Measurements from ENCODE around the gene PCID2.

Gene PCID2

GRCh38 chr13:113229791-113230190 is 21.3 kb upstream of the PCID2 start:
- Histone ChIP-seq H3K9ac (ENCODE audit: low read length) (no peak overlapping the region), H4K91ac (ENCODE audit: low read depth, low read length) (no peak overlapping the region), H3K4me2 (ENCODE audit: low read length) (no peak overlapping the region), H4K12ac (ENCODE audit: low read depth, low read length) (no peak overlapping the region), H3K18ac (ENCODE audit: low read length) (no peak overlapping the region), H2BK12ac (ENCODE audit: low read length) (no peak overlapping the region), H3K27ac (ENCODE audit: low read depth, low read length) (no peak overlapping the region), H2AFZ (ENCODE audit: insufficient read depth, low read length, poor library complexity) (no peak overlapping the region), H2AK5ac (ENCODE audit: low read length) (no peak overlapping the region), H3K4ac (ENCODE audit: low read depth, low read length) (no peak overlapping the region), H3K9me3 (ENCODE audit: insufficient read depth, low read depth, low read length) (no peaks in the 10 kb centered on the region), H3K27me3 (ENCODE audit: insufficient read depth, low read length) (no peaks in the 10 kb centered on the region), H3K23ac (ENCODE audit: low read length) (no peak overlapping the region), H3K4me1 (ENCODE audit: control insufficient read depth in 1 of 2, insufficient read depth in 2 of 2, low read length in 2 of 2) (no peaks in the 10 kb centered on the region), H3K14ac (ENCODE audit: low read length) (no peak overlapping the region), H2BK5ac (ENCODE audit: low read depth, low read length, poor library complexity) (no peak overlapping the region), H3K79me1 (ENCODE audit: low read length) (no peaks in the 10 kb centered on the region), H3K4me3 (ENCODE audit: low read depth, low read length) (no peak overlapping the region), H4K8ac (ENCODE audit: low read depth, low read length) (no peak overlapping the region), H2BK120ac (ENCODE audit: insufficient read depth, low read length, poor library complexity) (no peak overlapping the region), H3K36me3 (ENCODE audit: control insufficient read depth in 1 of 2, insufficient read depth in 2 of 2, low read length in 2 of 2) (peaks cover 41 to 54% of the 10 kb centered on the region in 2 experiments), H3K79me2 (ENCODE audit: control insufficient read depth, insufficient read depth, low read length, poor library complexity) (no peaks in the 10 kb centered on the region)
- DNase-seq, result no peak
- no CpG with 5 or more reads among the region's 20 CpGs for WGBS (ENCODE audit: extremely low coverage, insufficient coverage, insufficient read length)

- Histone ChIP-seq H2BK12ac (ENCODE audit: low read length) (no peak overlapping the region), H3K18ac (ENCODE audit: low read length) (no peak overlapping the region), H3K9me3 (ENCODE audit: insufficient read depth, low read depth, low read length) (no peaks in the 10 kb centered on the region), H2BK5ac (ENCODE audit: low read depth, low read length, poor library complexity) (no peak overlapping the region), H2BK120ac (ENCODE audit: insufficient read depth, low read length, poor library complexity) (no peak overlapping the region), H4K91ac (ENCODE audit: low read depth, low read length) (no peak overlapping the region), H3K4me2 (ENCODE audit: low read length) (no peak overlapping the region), H3K4me3 (ENCODE audit: low read depth, low read length) (no peak overlapping the region), H4K8ac (ENCODE audit: low read depth, low read length) (no peak overlapping the region), H3K79me1 (ENCODE audit: low read length) (no peaks in the 10 kb centered on the region), H3K4me1 (ENCODE audit: control insufficient read depth in 1 of 2, insufficient read depth in 2 of 2, low read length in 2 of 2) (no peaks in the 10 kb centered on the region), H2AK5ac (ENCODE audit: low read length) (no peak overlapping the region), H3K14ac (ENCODE audit: low read length) (no peak overlapping the region), H3K9ac (ENCODE audit: low read length) (no peak overlapping the region), H3K27me3 (ENCODE audit: insufficient read depth, low read length) (no peaks in the 10 kb centered on the region), H4K12ac (ENCODE audit: low read depth, low read length) (no peak overlapping the region), H3K27ac (ENCODE audit: low read depth, low read length) (no peak overlapping the region), H3K23ac (ENCODE audit: low read length) (no peak overlapping the region), H3K36me3 (ENCODE audit: control insufficient read depth in 1 of 2, insufficient read depth in 2 of 2, low read length in 2 of 2) (peaks cover 42 to 55% of the 10 kb centered on the region in 2 experiments), H3K79me2 (ENCODE audit: control insufficient read depth, insufficient read depth, low read length, poor library complexity) (no peaks in the 10 kb centered on the region), H3K4ac (ENCODE audit: low read depth, low read length) (no peak overlapping the region), H2AFZ (ENCODE audit: insufficient read depth, low read length, poor library complexity) (no peak overlapping the region)
- WGBS (ENCODE audit: extremely low coverage, insufficient coverage, insufficient read length), result no CpG with 5 or more reads among the region's 5 CpGs
- DNase-seq, result no peak
Observed at GRCh38 chr13:113229161-113229560, 20.7 kb upstream of the PCID2 start.

- WGBS (ENCODE audit: extremely low coverage, insufficient coverage, insufficient read length), result no CpG with 5 or more reads among the region's 7 CpGs
- Histone ChIP-seq H3K79me2 (ENCODE audit: control insufficient read depth, insufficient read depth, low read length, poor library complexity) (no peaks in the 10 kb centered on the region), H3K18ac (ENCODE audit: low read length) (no peak overlapping the region), H2BK12ac (ENCODE audit: low read length) (no peak overlapping the region), H3K4me2 (ENCODE audit: low read length) (no peak overlapping the region), H2BK5ac (ENCODE audit: low read depth, low read length, poor library complexity) (no peak overlapping the region), H3K36me3 (ENCODE audit: control insufficient read depth in 1 of 2, insufficient read depth in 2 of 2, low read length in 2 of 2) (peaks cover 47 to 59% of the 10 kb centered on the region in 2 experiments), H3K9ac (ENCODE audit: low read length) (no peak overlapping the region), H3K14ac (ENCODE audit: low read length) (no peak overlapping the region), H2AFZ (ENCODE audit: insufficient read depth, low read length, poor library complexity) (no peak overlapping the region), H3K4me3 (ENCODE audit: low read depth, low read length) (no peak overlapping the region), H3K27me3 (ENCODE audit: insufficient read depth, low read length) (no peaks in the 10 kb centered on the region), H3K4ac (ENCODE audit: low read depth, low read length) (no peak overlapping the region), H2BK120ac (ENCODE audit: insufficient read depth, low read length, poor library complexity) (no peak overlapping the region), H4K12ac (ENCODE audit: low read depth, low read length) (no peak overlapping the region), H3K79me1 (ENCODE audit: low read length) (no peaks in the 10 kb centered on the region), H3K4me1 (ENCODE audit: control insufficient read depth in 1 of 2, insufficient read depth in 2 of 2, low read length in 2 of 2) (no peaks in the 10 kb centered on the region), H4K8ac (ENCODE audit: low read depth, low read length) (no peak overlapping the region), H3K9me3 (ENCODE audit: insufficient read depth, low read depth, low read length) (no peaks in the 10 kb centered on the region), H3K23ac (ENCODE audit: low read length) (no peak overlapping the region), H2AK5ac (ENCODE audit: low read length) (no peak overlapping the region), H3K27ac (ENCODE audit: low read depth, low read length) (no peak overlapping the region), H4K91ac (ENCODE audit: low read depth, low read length) (no peak overlapping the region)
- no peak for DNase-seq
Observed at GRCh38 chr13:113226873-113227450, 18.5 kb upstream of the PCID2 start.

DNA sequence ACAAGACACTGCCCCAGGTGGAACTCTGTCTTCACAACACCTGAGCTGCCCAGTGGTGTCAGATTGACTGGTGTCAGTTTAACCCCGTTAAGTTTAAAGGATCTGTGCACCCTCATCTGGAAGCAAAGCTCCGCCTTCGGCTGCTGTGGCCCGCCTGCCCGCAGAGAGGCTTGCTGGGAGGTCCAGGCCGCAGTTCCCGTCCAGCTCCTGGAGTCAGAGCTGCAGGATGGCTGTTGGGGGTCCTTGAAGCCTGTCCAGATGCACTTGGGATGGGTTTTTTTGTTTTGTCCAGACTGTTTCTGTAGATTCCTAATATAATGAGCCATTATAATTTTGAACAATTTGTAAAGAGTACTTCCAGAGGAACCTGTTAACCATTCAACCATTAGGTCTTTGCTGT is 17.0 kb upstream of the PCID2 start:
- Histone ChIP-seq H3K36me3 (ENCODE audit: control insufficient read depth in 1 of 2, insufficient read depth in 2 of 2, low read length in 2 of 2) (peaks cover 50 to 58% of the 10 kb centered on the region in 2 experiments), H4K91ac (ENCODE audit: low read depth, low read length) (no peak overlapping the region), H2BK120ac (ENCODE audit: insufficient read depth, low read length, poor library complexity) (no peak overlapping the region), H3K27ac (ENCODE audit: low read depth, low read length) (no peak overlapping the region), H2AK5ac (ENCODE audit: low read length) (no peak overlapping the region), H2BK12ac (ENCODE audit: low read length) (no peak overlapping the region), H3K9me3 (ENCODE audit: insufficient read depth, low read depth, low read length) (no peaks in the 10 kb centered on the region), H2AFZ (ENCODE audit: insufficient read depth, low read length, poor library complexity) (no peak overlapping the region), H3K79me1 (ENCODE audit: low read length) (no peaks in the 10 kb centered on the region), H3K9ac (ENCODE audit: low read length) (no peak overlapping the region), H3K4me3 (ENCODE audit: low read depth, low read length) (no peak overlapping the region), H3K79me2 (ENCODE audit: control insufficient read depth, insufficient read depth, low read length, poor library complexity) (no peaks in the 10 kb centered on the region), H2BK5ac (ENCODE audit: low read depth, low read length, poor library complexity) (no peak overlapping the region), H3K4ac (ENCODE audit: low read depth, low read length) (no peak overlapping the region), H4K8ac (ENCODE audit: low read depth, low read length) (no peak overlapping the region), H3K27me3 (ENCODE audit: insufficient read depth, low read length) (no peaks in the 10 kb centered on the region), H3K4me1 (ENCODE audit: control insufficient read depth in 1 of 2, insufficient read depth in 2 of 2, low read length in 2 of 2) (no peaks in the 10 kb centered on the region), H3K18ac (ENCODE audit: low read length) (no peak overlapping the region), H3K23ac (ENCODE audit: low read length) (no peak overlapping the region), H3K4me2 (ENCODE audit: low read length) (no peak overlapping the region), H3K14ac (ENCODE audit: low read length) (no peak overlapping the region), H4K12ac (ENCODE audit: low read depth, low read length) (no peak overlapping the region)
- no peak for DNase-seq
- WGBS (ENCODE audit: extremely low coverage, insufficient coverage, insufficient read length), result no CpG with 5 or more reads among the region's 7 CpGs

Data from trophoblast cell (in vitro differentiated cells and primary cell).